Natural killer cell (primary cell): ENCODE data around the gene LMO3. TPM values are rescaled to one million over a fixed set of nuclear protein-coding genes. Genes with fewer than 3 reads are reported as not detected.

Source experiments
- ATAC-seq, 3 donors: fragments of 150-1000 bp in 2 of 3; fragments of 200-7000 bp in 1 of 3; cut with Tn5 transposase; 1 replicate in 1 of 3; 2 replicates in 2 of 3; pipeline ENCODE4 v1.10.0; 2021; ENCODE audit warnings: mild to moderate bottlenecking in 2 of 3, moderate library complexity in 2 of 3
- DNase-seq, 2 donors: peaks; one replicate each; pipeline versions ENCODE4 v3.0.0 to v3.0.0-alpha.2; 2013 to 2021; ENCODE audit warnings: mixed read lengths in 1 of 2
- H3K27ac ChIP-seq: one replicate; pipeline ENCODE4 v1.5.1; 2013; ENCODE audit warnings: mild to moderate bottlenecking, low read length
- H3K27me3 ChIP-seq: one replicate; pipeline ENCODE4 v1.6.1; 2013; ENCODE audit warnings: low read length; ENCODE audit not compliant: control insufficient read depth, insufficient read depth
- H3K36me3 ChIP-seq: one replicate; pipeline ENCODE4 v1.6.1; 2013; ENCODE audit warnings: low read length; ENCODE audit not compliant: control insufficient read depth, insufficient read depth
- H3K4me1 ChIP-seq: one replicate; pipeline ENCODE4 v1.6.1; 2013; ENCODE audit warnings: low read length; ENCODE audit not compliant: control insufficient read depth, insufficient read depth
- H3K4me3 ChIP-seq: one replicate; pipeline ENCODE4 v1.5.1; 2013; ENCODE audit warnings: low read length
- H3K9me3 ChIP-seq: one replicate; pipeline ENCODE4 v1.6.1; 2013; ENCODE audit warnings: low read length; ENCODE audit not compliant: control insufficient read depth, insufficient read depth
- H3K27ac Mint-ChIP-seq, 2 donors: one replicate each; pipeline ENCODE4 v1.8.0; 2022; ENCODE audit warnings: mild to moderate bottlenecking in 2 of 2, mixed read lengths in 2 of 2, moderate library complexity in 1 of 2
- H3K27me3 Mint-ChIP-seq, 2 donors: one replicate each; pipeline ENCODE4 v1.8.0; 2022; ENCODE audit warnings: low read depth in 2 of 2, mixed read lengths in 2 of 2
- H3K36me3 Mint-ChIP-seq: one replicate; pipeline ENCODE4 v1.8.0; 2022; ENCODE audit warnings: mixed read lengths
- H3K4me1 Mint-ChIP-seq, 2 donors: one replicate each; pipeline ENCODE4 v1.8.0; 2022; ENCODE audit warnings: mixed read lengths in 2 of 2
- H3K4me3 Mint-ChIP-seq: one replicate; pipeline ENCODE4 v1.8.0; 2022; ENCODE audit warnings: mild to moderate bottlenecking, moderate library complexity, mixed read lengths
- H3K9me3 Mint-ChIP-seq, 2 donors: one replicate each; pipeline ENCODE4 v1.8.0; 2022; ENCODE audit warnings: mixed read lengths in 2 of 2
- WGBS: methylation state at CpG from one replicate; pipeline ENCODE4 v1.1.7; 2013; ENCODE audit warnings: missing lambda C conversion rate; ENCODE audit not compliant: insufficient coverage; 5-methylcytosine and 5-hydroxymethylcytosine counted together
- intact Hi-C: fragments of 100-400 bp; cut with micrococcal nuclease; formaldehyde crosslinking; loops from one replicate; pipeline ENCODE4 v1.14.2; 2022
- total RNA-seq, 4 donors: library from RNA; stranded (reverse); fragments of 120-200 nt in 1 of 4; gene quantifications; one replicate each; pipeline versions ENCODE4 v1.2.3 to v1.2.4, GENCODE V29; 2013 to 2022
- TF ChIP-seq, protein P1 (sequence below): fragments of 200-600 bp; IDR thresholded peaks from one replicate; pipeline ENCODE4 v1.8.0; 2022; ENCODE audit warnings: antibody characterized with exemption

LMO3 gene
- total RNA-seq, 3 donors from 2014 or later (not counting 1 experiment from before 2014, with no cell fraction given), result not detected

DNA sequence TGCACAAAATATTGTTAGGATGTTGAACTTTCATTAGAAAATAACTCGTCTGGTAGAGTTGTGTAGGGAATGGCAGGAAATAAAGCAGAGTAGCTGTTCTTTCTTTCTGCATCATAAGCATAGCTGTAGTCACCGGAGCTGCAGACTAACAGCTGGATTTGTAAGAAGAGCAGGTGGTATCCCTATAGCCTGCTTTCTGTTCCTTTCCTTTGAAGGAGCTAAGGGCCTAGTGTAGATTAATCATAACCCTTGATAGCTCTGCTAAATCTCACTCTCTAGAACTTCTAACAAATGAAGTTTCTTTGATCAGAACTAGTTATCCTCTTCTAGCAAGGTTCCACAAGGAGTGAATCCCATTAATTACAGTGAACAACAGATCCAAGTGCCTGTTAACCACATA lies 3.5 kb downstream of the LMO3 start:
- DNase-seq, result no peak
- H3K27me3 Mint-ChIP-seq, result peaks cover 7 to 13% of the 10 kb centered on the region in 2 donors
- no peak for ATAC-seq
- no peak overlapping the region for H3K27ac ChIP-seq
- H3K9me3 ChIP-seq, result peaks cover 5% of the 10 kb centered on the region
- H3K4me3 Mint-ChIP-seq, result no peak overlapping the region
- H3K4me3 ChIP-seq, result no peak overlapping the region
- H3K36me3 ChIP-seq, result no peaks in the 10 kb centered on the region
- no peaks in the 10 kb centered on the region for H3K4me1 ChIP-seq
- TF ChIP-seq, protein P1, sequence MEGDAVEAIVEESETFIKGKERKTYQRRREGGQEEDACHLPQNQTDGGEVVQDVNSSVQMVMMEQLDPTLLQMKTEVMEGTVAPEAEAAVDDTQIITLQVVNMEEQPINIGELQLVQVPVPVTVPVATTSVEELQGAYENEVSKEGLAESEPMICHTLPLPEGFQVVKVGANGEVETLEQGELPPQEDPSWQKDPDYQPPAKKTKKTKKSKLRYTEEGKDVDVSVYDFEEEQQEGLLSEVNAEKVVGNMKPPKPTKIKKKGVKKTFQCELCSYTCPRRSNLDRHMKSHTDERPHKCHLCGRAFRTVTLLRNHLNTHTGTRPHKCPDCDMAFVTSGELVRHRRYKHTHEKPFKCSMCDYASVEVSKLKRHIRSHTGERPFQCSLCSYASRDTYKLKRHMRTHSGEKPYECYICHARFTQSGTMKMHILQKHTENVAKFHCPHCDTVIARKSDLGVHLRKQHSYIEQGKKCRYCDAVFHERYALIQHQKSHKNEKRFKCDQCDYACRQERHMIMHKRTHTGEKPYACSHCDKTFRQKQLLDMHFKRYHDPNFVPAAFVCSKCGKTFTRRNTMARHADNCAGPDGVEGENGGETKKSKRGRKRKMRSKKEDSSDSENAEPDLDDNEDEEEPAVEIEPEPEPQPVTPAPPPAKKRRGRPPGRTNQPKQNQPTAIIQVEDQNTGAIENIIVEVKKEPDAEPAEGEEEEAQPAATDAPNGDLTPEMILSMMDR, result no peak
- peaks cover 6% of the 10 kb centered on the region for H3K36me3 Mint-ChIP-seq
- no peak overlapping the region for H3K27ac Mint-ChIP-seq
- intact Hi-C loops, result no loop called here
- no peaks in the 10 kb centered on the region for H3K4me1 Mint-ChIP-seq
- H3K9me3 Mint-ChIP-seq, result peaks cover 5 to 16% of the 10 kb centered on the region in 2 donors
- WGBS, result 66% methylated on average over 2 of the region's 2 CpGs
- H3K27me3 ChIP-seq, result peaks cover 11% of the 10 kb centered on the region

DNA sequence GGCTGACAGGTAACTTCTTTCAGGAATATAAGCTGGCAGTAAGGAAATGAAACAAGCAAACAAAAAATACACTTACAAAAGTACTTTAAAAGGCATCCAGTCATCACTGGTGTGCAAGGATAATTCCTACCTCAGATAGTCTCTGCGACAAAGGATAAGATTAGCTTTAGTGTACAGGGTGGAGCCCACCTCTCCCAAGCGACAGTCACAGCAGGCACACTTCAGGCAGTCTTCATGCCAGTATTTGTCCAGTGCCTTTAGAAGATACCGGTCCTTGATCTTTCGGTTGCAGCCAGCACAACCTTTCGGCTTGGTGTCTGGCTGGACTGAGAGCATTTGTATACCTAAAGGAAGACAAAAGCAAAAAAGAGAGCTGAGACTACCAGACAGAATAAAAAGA lies 5.4 kb downstream of the LMO3 start:
- Mint-ChIP-seq H3K9me3 (peaks cover 2 to 13% of the 10 kb centered on the region in 2 donors), H3K27me3 (peaks cover under 1% of the 10 kb centered on the region in 2 donors)

GRCh38 chr12:16599081-16599480 lies 6.9 kb downstream of the LMO3 start:
- Mint-ChIP-seq H3K4me3 (no peak overlapping the region), H3K27me3 (no peaks in the 10 kb centered on the region), H3K36me3 (no peaks in the 10 kb centered on the region), H3K9me3 (peaks cover 2 to 13% of the 10 kb centered on the region in 2 donors), H3K4me1 (no peaks in the 10 kb centered on the region), H3K27ac (no peak overlapping the region)
- H3K27ac ChIP-seq, result no peak overlapping the region
- 92% methylated on average over 3 of the region's 6 CpGs for WGBS
- H3K27me3 ChIP-seq, result no peaks in the 10 kb centered on the region
- H3K4me1 ChIP-seq, result no peaks in the 10 kb centered on the region
- H3K9me3 ChIP-seq, result no peaks in the 10 kb centered on the region
- TF ChIP-seq, protein P1, result no peak
- no peaks in the 10 kb centered on the region for H3K36me3 ChIP-seq
- intact Hi-C loops, result no loop called here
- ATAC-seq (no peak), DNase-seq (no peak)
- H3K4me3 ChIP-seq, result no peak overlapping the region

More for the DNA sequence above, 5.4 kb downstream of the LMO3 start:
- intact Hi-C loops, result no loop called here
- no peaks in the 10 kb centered on the region for H3K36me3 ChIP-seq
- H3K4me3 ChIP-seq, result no peak overlapping the region
- no peaks in the 10 kb centered on the region for H3K36me3 Mint-ChIP-seq
- TF ChIP-seq, protein P1, result no peak
- DNase-seq (no peak), ATAC-seq (no peak)
- H3K27ac Mint-ChIP-seq, result no peak overlapping the region
- no peaks in the 10 kb centered on the region for H3K4me1 Mint-ChIP-seq
- WGBS, result 94% methylated on average over 5 of the region's 5 CpGs
- no peaks in the 10 kb centered on the region for H3K4me1 ChIP-seq
- no peaks in the 10 kb centered on the region for H3K9me3 ChIP-seq
- peaks cover 2% of the 10 kb centered on the region for H3K27me3 ChIP-seq
- H3K4me3 Mint-ChIP-seq, result no peak overlapping the region
- H3K27ac ChIP-seq, result no peak overlapping the region

DNA sequence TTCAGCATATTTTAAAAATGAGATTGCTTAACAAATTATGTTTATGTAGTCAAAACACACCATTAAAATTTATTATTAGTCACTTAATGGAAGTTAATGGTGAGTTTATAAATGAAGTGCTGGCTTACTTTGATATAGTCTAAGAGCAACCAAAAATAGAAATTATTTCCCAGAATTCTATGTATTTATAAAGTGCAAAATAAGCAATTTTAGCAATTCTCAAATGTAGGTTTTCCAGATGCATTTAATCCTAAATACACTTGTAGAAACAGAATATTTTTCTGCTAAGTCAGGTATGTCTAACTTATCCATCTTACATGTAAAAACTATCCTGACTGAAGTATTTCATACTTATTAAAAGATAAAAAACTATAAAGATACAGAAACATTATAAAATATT lies 11.2 kb downstream of the LMO3 start:
- Mint-ChIP-seq H3K27me3 (no peaks in the 10 kb centered on the region), H3K4me3 (no peak overlapping the region), H3K36me3 (no peaks in the 10 kb centered on the region), H3K27ac (no peak overlapping the region), H3K9me3 (peaks cover 0 to 14% of the 10 kb centered on the region in 2 donors), H3K4me1 (no peaks in the 10 kb centered on the region)
- no peaks in the 10 kb centered on the region for H3K4me1 ChIP-seq
- TF ChIP-seq, protein P1, result no peak
- no peaks in the 10 kb centered on the region for H3K27me3 ChIP-seq
- no peak overlapping the region for H3K4me3 ChIP-seq
- H3K36me3 ChIP-seq, result no peaks in the 10 kb centered on the region
- no peaks in the 10 kb centered on the region for H3K9me3 ChIP-seq
- DNase-seq, result no peak
- intact Hi-C loops, result no loop called here
- no peak for ATAC-seq
- H3K27ac ChIP-seq, result no peak overlapping the region
